Astrocyte (in vitro differentiated cells and primary cell): ENCODE measurements around the gene BCL3. TPM values are rescaled to one million over a fixed set of nuclear protein-coding genes. Genes with fewer than 3 reads are reported as not detected.

Source experiments
- DNase-seq: peaks from one replicate; pipeline ENCODE4 v3.0.0-alpha.2; 2010; ENCODE audit warnings: low read depth
- FAIRE-seq: peaks from 2 replicates; lab custom pipeline; 2011; peaks lifted over from hg19 to GRCh38; lab: Jason Lieb, UNC
- H2AFZ ChIP-seq: 2 replicates; pipeline ENCODE4 v1.6.0; 2012; ENCODE audit warnings: low read depth, low read length, inconsistent platforms
- H3K27ac ChIP-seq: 2 replicates; pipeline ENCODE4 v1.5.1; 2011; ENCODE audit warnings: low read depth, low read length, inconsistent platforms
- H3K27me3 ChIP-seq: 2 replicates; pipeline ENCODE4 v1.6.0; 2011; ENCODE audit warnings: low read length, inconsistent platforms; ENCODE audit not compliant: insufficient read depth
- H3K36me3 ChIP-seq: 2 replicates; pipeline ENCODE4 v1.5.1; 2011; ENCODE audit warnings: low read length, inconsistent platforms; ENCODE audit not compliant: insufficient read depth
- H3K4me1 ChIP-seq: 2 replicates; pipeline ENCODE4 v1.5.1; 2011; ENCODE audit warnings: low read length, inconsistent platforms; ENCODE audit not compliant: insufficient read depth
- H3K4me2 ChIP-seq: 2 replicates; pipeline ENCODE4 v1.6.0; 2012; ENCODE audit warnings: low read length, inconsistent platforms
- H3K4me3 ChIP-seq: 2 replicates; pipeline ENCODE4 v1.5.1; 2011; ENCODE audit warnings: low read depth, mild to moderate bottlenecking, low read length, inconsistent platforms; ENCODE audit not compliant: insufficient read depth
- H3K79me2 ChIP-seq: 2 replicates; pipeline ENCODE4 v1.6.0; 2012; ENCODE audit warnings: mild to moderate bottlenecking, low read length, inconsistent platforms; ENCODE audit not compliant: insufficient read depth
- H3K9ac ChIP-seq: 2 replicates; pipeline ENCODE4 v1.6.0; 2012; ENCODE audit warnings: mild to moderate bottlenecking, low read length, inconsistent platforms
- H3K9me3 ChIP-seq: 2 replicates; pipeline ENCODE4 v1.5.1; 2012; ENCODE audit warnings: low read depth, mild to moderate bottlenecking, low read length, inconsistent platforms; ENCODE audit not compliant: insufficient read depth
- H4K20me1 ChIP-seq: 2 replicates; pipeline ENCODE4 v1.6.0; 2012; ENCODE audit warnings: low read length, inconsistent platforms; ENCODE audit not compliant: insufficient read depth
- H3K27ac Mint-ChIP-seq: one replicate; pipeline ENCODE4 v1.8.0; 2021; ENCODE audit warnings: mild to moderate bottlenecking, mixed read lengths; ENCODE audit not compliant: unreplicated experiment
- H3K27me3 Mint-ChIP-seq: one replicate; pipeline ENCODE4 v1.8.0; 2021; ENCODE audit warnings: low read depth, mixed read lengths; ENCODE audit not compliant: unreplicated experiment
- H3K36me3 Mint-ChIP-seq: one replicate; pipeline ENCODE4 v1.8.0; 2021; ENCODE audit warnings: low read depth, mixed read lengths; ENCODE audit not compliant: unreplicated experiment
- H3K4me1 Mint-ChIP-seq: one replicate; pipeline ENCODE4 v1.8.0; 2021; ENCODE audit warnings: low read depth, mixed read lengths; ENCODE audit not compliant: unreplicated experiment
- H3K4me3 Mint-ChIP-seq: one replicate; pipeline ENCODE4 v1.8.0; 2021; ENCODE audit warnings: mild to moderate bottlenecking, moderate library complexity, mixed read lengths; ENCODE audit not compliant: unreplicated experiment
- H3K9me3 Mint-ChIP-seq: one replicate; pipeline ENCODE4 v1.8.0; 2021; ENCODE audit warnings: mild to moderate bottlenecking, mixed read lengths; ENCODE audit not compliant: unreplicated experiment
- EZH2 ChIP-seq: IDR thresholded peaks from 2 replicates; pipeline ENCODE4 v1.6.1; 2012; ENCODE audit warnings: mild to moderate bottlenecking, low read length, inconsistent platforms; ENCODE audit not compliant: insufficient read depth
- total RNA-seq: library from RNA; stranded (reverse); gene quantifications from 2 replicates; pipeline ENCODE4 v1.2.1, GENCODE V29; 2021
- TF ChIP-seq, protein P1 (sequence below): IDR thresholded peaks from 2 replicates; pipeline ENCODE4 v1.5.1; 2011; ENCODE audit warnings: low read depth, mild to moderate bottlenecking, inconsistent platforms, low read length, moderate library complexity; ENCODE audit not compliant: insufficient read depth

BCL3 gene
- total RNA-seq, 1 donor from 2014 or later, result 17.3 TPM

DNA sequence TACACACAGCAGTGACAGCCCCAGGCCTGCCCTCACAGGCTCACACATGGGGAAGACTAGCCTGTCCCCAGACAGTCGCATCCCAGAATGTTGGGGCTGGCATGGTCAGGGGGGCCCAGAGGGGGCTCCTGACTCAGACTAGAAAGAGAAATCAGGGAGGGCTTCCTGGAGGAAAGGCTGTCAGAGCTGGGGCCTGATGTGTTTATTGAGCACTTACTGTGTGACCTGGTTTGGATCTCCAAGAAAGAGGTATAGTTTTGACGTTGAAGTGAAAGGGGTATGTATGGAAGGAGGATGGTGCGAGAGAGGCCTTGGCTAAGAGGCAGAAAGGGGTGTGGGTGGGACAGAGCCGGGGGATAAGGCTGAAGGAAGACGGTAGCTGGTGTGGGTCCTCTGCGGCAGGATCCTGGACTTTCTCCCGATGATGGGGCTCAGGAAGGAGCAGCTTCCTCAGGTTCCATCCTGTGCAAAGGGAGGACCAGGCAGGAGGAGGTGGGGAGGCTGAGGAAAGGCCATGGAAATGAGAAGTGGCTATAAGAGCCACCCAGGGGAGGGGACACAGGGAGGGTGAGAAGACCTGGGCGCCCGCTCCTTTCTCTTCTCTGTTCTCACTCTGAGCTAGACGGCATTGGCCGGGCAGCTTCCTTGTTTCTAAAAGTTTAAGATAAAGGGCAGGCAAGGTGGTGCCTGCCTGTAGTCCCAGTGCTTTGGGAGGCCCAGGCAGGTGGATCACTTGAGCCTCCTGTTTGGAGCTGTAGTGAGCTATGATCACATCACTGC, 16.1 kb upstream of the BCL3 start:
- peaks cover 11% of the 10 kb centered on the region for H3K4me1 ChIP-seq
- H3K9ac ChIP-seq, result no peak overlapping the region
- Mint-ChIP-seq H3K27me3 (peaks cover 13% of the 10 kb centered on the region), H3K36me3 (no peaks in the 10 kb centered on the region), H3K27ac (no peak overlapping the region), H3K4me3 (no peak overlapping the region), H3K9me3 (peaks cover 3% of the 10 kb centered on the region), H3K4me1 (peaks cover 3% of the 10 kb centered on the region)
- TF ChIP-seq, protein P1, sequence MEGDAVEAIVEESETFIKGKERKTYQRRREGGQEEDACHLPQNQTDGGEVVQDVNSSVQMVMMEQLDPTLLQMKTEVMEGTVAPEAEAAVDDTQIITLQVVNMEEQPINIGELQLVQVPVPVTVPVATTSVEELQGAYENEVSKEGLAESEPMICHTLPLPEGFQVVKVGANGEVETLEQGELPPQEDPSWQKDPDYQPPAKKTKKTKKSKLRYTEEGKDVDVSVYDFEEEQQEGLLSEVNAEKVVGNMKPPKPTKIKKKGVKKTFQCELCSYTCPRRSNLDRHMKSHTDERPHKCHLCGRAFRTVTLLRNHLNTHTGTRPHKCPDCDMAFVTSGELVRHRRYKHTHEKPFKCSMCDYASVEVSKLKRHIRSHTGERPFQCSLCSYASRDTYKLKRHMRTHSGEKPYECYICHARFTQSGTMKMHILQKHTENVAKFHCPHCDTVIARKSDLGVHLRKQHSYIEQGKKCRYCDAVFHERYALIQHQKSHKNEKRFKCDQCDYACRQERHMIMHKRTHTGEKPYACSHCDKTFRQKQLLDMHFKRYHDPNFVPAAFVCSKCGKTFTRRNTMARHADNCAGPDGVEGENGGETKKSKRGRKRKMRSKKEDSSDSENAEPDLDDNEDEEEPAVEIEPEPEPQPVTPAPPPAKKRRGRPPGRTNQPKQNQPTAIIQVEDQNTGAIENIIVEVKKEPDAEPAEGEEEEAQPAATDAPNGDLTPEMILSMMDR, result no peak
- TF ChIP-seq EZH2, result no peak
- H3K36me3 ChIP-seq, result no peaks in the 10 kb centered on the region
- FAIRE-seq, result no peak
- H2AFZ ChIP-seq, result no peak overlapping the region
- H4K20me1 ChIP-seq, result no peaks in the 10 kb centered on the region
- DNase-seq, result no peak
- no peak overlapping the region for H3K4me2 ChIP-seq
- H3K4me3 ChIP-seq, result no peak overlapping the region
- no peaks in the 10 kb centered on the region for H3K27me3 ChIP-seq
- no peaks in the 10 kb centered on the region for H3K9me3 ChIP-seq
- no peak overlapping the region for H3K27ac ChIP-seq
- H3K79me2 ChIP-seq, result no peaks in the 10 kb centered on the region

DNA sequence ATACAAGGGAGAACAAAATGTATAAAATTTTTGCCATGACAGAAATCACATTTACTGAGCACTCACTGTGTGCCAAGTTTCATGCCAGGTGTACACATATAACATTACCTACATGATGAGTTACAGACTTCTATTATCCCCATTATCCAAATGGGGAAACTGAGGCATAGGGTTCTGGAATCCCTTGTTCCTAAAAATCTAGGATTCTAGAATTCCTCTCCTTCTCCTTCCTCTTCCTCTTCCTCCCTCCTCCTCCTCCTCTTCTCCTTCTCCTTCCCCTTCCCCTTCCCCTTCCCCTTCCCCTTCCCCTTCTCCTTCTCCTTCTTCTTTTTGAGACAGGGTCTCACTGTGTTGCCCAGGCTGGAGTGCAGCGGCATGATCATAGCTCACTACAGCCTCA, 14.2 kb upstream of the BCL3 start:
- Mint-ChIP-seq H3K27ac (no peak overlapping the region), H3K4me3 (no peak overlapping the region), H3K9me3 (no peaks in the 10 kb centered on the region), H3K4me1 (peaks cover 3% of the 10 kb centered on the region), H3K36me3 (no peaks in the 10 kb centered on the region), H3K27me3 (peaks cover 7% of the 10 kb centered on the region)
- H3K4me1 ChIP-seq, result peaks cover 22% of the 10 kb centered on the region
- H3K4me3 ChIP-seq, result no peak overlapping the region
- TF ChIP-seq, protein P1, result no peak
- no peak for TF ChIP-seq EZH2
- FAIRE-seq (no peak), DNase-seq (no peak)
- no peak overlapping the region for H2AFZ ChIP-seq
- H3K27me3 ChIP-seq, result no peaks in the 10 kb centered on the region
- no peaks in the 10 kb centered on the region for H3K9me3 ChIP-seq
- no peaks in the 10 kb centered on the region for H3K36me3 ChIP-seq
- H4K20me1 ChIP-seq, result no peaks in the 10 kb centered on the region
- no peak overlapping the region for H3K9ac ChIP-seq
- no peak overlapping the region for H3K4me2 ChIP-seq
- no peaks in the 10 kb centered on the region for H3K79me2 ChIP-seq
- H3K27ac ChIP-seq, result no peak overlapping the region

DNA sequence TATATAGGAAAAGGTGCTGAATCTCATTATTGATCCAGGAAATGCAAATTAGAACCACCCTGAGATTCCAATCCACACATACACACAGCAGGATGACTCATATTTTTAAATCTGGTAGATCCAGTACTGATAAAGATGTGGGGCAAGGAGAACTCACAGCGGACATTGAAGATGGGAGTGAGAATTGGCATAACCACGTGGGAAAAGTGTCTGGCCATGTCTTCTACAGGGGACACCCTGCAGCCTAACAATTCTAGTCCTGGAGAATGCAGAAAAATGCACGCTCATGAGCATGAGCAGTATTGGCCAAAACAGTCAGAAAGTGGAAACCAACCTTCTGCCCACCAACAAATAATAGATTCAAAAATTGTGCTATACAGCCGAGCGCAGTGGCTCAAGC, 13.5 kb upstream of the BCL3 start:
- H3K79me2 ChIP-seq, result no peaks in the 10 kb centered on the region
- TF ChIP-seq EZH2, result no peak
- TF ChIP-seq, protein P1, result no peak
- H3K4me1 Mint-ChIP-seq, result peaks cover 3% of the 10 kb centered on the region
- peaks cover 5% of the 10 kb centered on the region for H3K27me3 Mint-ChIP-seq
- no peaks in the 10 kb centered on the region for H3K36me3 ChIP-seq
- DNase-seq (no peak), FAIRE-seq (no peak)
- H4K20me1 ChIP-seq, result no peaks in the 10 kb centered on the region
- H2AFZ ChIP-seq, result no peak overlapping the region
- H3K4me3 ChIP-seq, result no peak overlapping the region
- H3K9me3 Mint-ChIP-seq, result no peaks in the 10 kb centered on the region
- no peak overlapping the region for H3K27ac ChIP-seq
- no peaks in the 10 kb centered on the region for H3K9me3 ChIP-seq
- H3K4me2 ChIP-seq, result no peak overlapping the region
- H3K4me3 Mint-ChIP-seq, result no peak overlapping the region
- no peaks in the 10 kb centered on the region for H3K36me3 Mint-ChIP-seq
- H3K4me1 ChIP-seq, result peaks cover 22% of the 10 kb centered on the region
- no peaks in the 10 kb centered on the region for H3K27me3 ChIP-seq
- H3K9ac ChIP-seq, result no peak overlapping the region
- no peak overlapping the region for H3K27ac Mint-ChIP-seq
